HepG2 (cell line): ENCODE measurements around the gene JMJD6. TPM values are rescaled to one million over a fixed set of nuclear protein-coding genes. Genes with fewer than 3 reads are reported as not detected.

Experiments used
- ATAC-seq: fragments of 200-7000 bp; cut with Tn5 transposase; 3 replicates; pipeline ENCODE4 v1.9.1; 2020; ENCODE audit warnings: mild to moderate bottlenecking, moderate library complexity
- BruUV-seq: library from RNA; stranded (reverse); fragments of 400-500 nt; replicated peaks from 2 replicates; lab custom pipeline; 2021; lab: Mats Ljungman, UMichigan
- CTCF ChIA-PET: fragments of 300-600 bp; formaldehyde crosslinking; extraction: SDS; loops from one replicate; lab custom pipeline; 2021; ENCODE audit warnings: low total read pairs, inconsistent platforms, low intra/inter-chr PET ratio; lab: Yijun Ruan, JAX
- POLR2A ChIA-PET: fragments of 350-600 bp; sonication (Branson Sonifier 250); formaldehyde crosslinking; loops from one replicate; lab custom pipeline; 2020; ENCODE audit warnings: antibody characterized with exemption, inconsistent platforms; lab: Yijun Ruan, JAX
- DNase-seq: peaks from one replicate; pipeline ENCODE4 v3.0.0-alpha.2; 2015; ENCODE audit warnings: low spot score
- FAIRE-seq: peaks from 3 replicates; lab custom pipeline; 2011; peaks lifted over from hg19 to GRCh38; lab: Jason Lieb, UNC
- H2AFZ ChIP-seq: one replicate; pipeline ENCODE4 v1.6.1; 2011; ENCODE audit warnings: low read length, inconsistent platforms
- H3K27ac ChIP-seq: fragments of 300-600 bp; 3 replicates; pipeline ENCODE4 v1.8.0; 2011; ENCODE audit warnings: mixed run types, mild to moderate bottlenecking, mixed read lengths, low read length, inconsistent platforms; ENCODE audit not compliant: insufficient read depth; ENCODE audit errors: extremely low read length
- H3K27me3 ChIP-seq, 2 experiments: fragments of 200-600 bp in 1 of 2; 2 replicates in 1 of 2; 3 replicates in 1 of 2; pipeline versions ENCODE4 v1.6.0 to v1.8.0; 2011; ENCODE audit warnings: low read length in 2 of 2, mild to moderate bottlenecking in 2 of 2, moderate library complexity in 2 of 2, inconsistent platforms in 1 of 2; ENCODE audit not compliant: insufficient read depth in 2 of 2, control insufficient read depth in 1 of 2
- H3K36me3 ChIP-seq, 2 experiments: fragments of 200-600 bp in 1 of 2; replicated peaks in 1 of 2; 2 replicates in 1 of 2; 3 replicates in 1 of 2; pipeline versions ENCODE4 v1.5.1 to v1.8.0; 2011; ENCODE audit warnings: low read length in 2 of 2, inconsistent platforms in 1 of 2; ENCODE audit not compliant: insufficient read depth in 2 of 2, control insufficient read depth in 1 of 2
- H3K4me1 ChIP-seq: 2 replicates; pipeline ENCODE4 v1.5.1; 2012; ENCODE audit warnings: low read length, inconsistent platforms; ENCODE audit not compliant: insufficient read depth
- H3K4me2 ChIP-seq: 2 replicates; pipeline ENCODE4 v1.6.0; 2011; ENCODE audit warnings: low read depth, low read length, inconsistent platforms
- H3K4me3 ChIP-seq, 3 experiments: fragments of 200-600 bp in 1 of 3; sonication (generic), shearing (Covaris generic) in 1 of 3; replicated peaks in 1 of 3; 2 replicates each; pipeline ENCODE4 v1.5.1; 2011 to 2016; ENCODE audit warnings: low read length in 3 of 3, inconsistent platforms in 2 of 3, low read depth in 2 of 3, mild to moderate bottlenecking in 2 of 3, control low read depth in 1 of 3, mixed read lengths in 1 of 3; ENCODE audit not compliant: insufficient read depth in 1 of 3
- H3K79me2 ChIP-seq: one replicate; pipeline ENCODE4 v1.6.1; 2011; ENCODE audit warnings: low read length, inconsistent platforms; ENCODE audit not compliant: insufficient read depth
- H3K9ac ChIP-seq: 2 replicates; pipeline ENCODE4 v1.6.0; 2011; ENCODE audit warnings: mild to moderate bottlenecking, low read depth, low read length, inconsistent platforms; ENCODE audit not compliant: insufficient read depth
- H3K9me3 ChIP-seq: 2 replicates; pipeline ENCODE4 v1.5.1; 2012; ENCODE audit warnings: mild to moderate bottlenecking, low read length
- H4K20me1 ChIP-seq: 2 replicates; pipeline ENCODE4 v1.6.0; 2011; ENCODE audit warnings: inconsistent platforms, mild to moderate bottlenecking, low read length, moderate library complexity; ENCODE audit not compliant: insufficient read depth
- AHDC1 ChIP-seq: sonication (generic); formaldehyde crosslinking; IDR thresholded peaks from 2 replicates; pipeline ENCODE4 v1.5.1; 2020; ENCODE audit warnings: mild to moderate bottlenecking, missing genetic modification reagents, borderline replicate concordance
- AKNA ChIP-seq: sonication (generic); formaldehyde crosslinking; IDR thresholded peaks from 2 replicates; pipeline ENCODE4 v1.4.0; 2020; ENCODE audit warnings: missing genetic modification reagents, borderline replicate concordance
- ARID2 ChIP-seq: sonication (generic); formaldehyde crosslinking; IDR thresholded peaks from 2 replicates; pipeline ENCODE4 v1.8.1; 2022; ENCODE audit warnings: mild to moderate bottlenecking, missing genetic modification reagents, borderline replicate concordance
- ATF4 ChIP-seq, 2 experiments: fragments of 450-650 bp in 1 of 2; sonication (generic) in 1 of 2; formaldehyde crosslinking; IDR thresholded peaks; 2 replicates each; pipeline versions ENCODE4 v1.5.0 to v1.8.0; 2020 to 2022; ENCODE audit warnings: mild to moderate bottlenecking in 1 of 2, missing genetic modification reagents in 1 of 2
- CERS6 ChIP-seq: sonication (generic); formaldehyde crosslinking; IDR thresholded peaks from 2 replicates; pipeline ENCODE4 v1.5.0; 2020; ENCODE audit warnings: missing genetic modification reagents
- U2AF2 ChIP-seq: fragments of 200-400 bp; formaldehyde crosslinking; IDR thresholded peaks from 2 replicates; pipeline ENCODE4 v1.6.1; 2017; ENCODE audit warnings: low read depth, mild to moderate bottlenecking, low read length
- XRCC5 ChIP-seq: fragments of 200-400 bp; formaldehyde crosslinking; optimal IDR thresholded peaks from 2 replicates; pipeline ENCODE3; 2017; ENCODE audit warnings: mild to moderate bottlenecking, low read length
- ZNF33A ChIP-seq: sonication (generic); formaldehyde crosslinking; IDR thresholded peaks from 2 replicates; pipeline ENCODE4 v1.5.1; 2020; ENCODE audit warnings: missing genetic modification reagents, mild to moderate bottlenecking, moderate library complexity, borderline replicate concordance
- WGBS: methylation state at CpG from one replicate; pipeline ENCODE4 v1.1.6; 2017; ENCODE audit warnings: low lambda C conversion rate; 5-methylcytosine and 5-hydroxymethylcytosine counted together
- in situ Hi-C: cut with HindIII; loops from 2 replicates; pipeline ENCODE4 v1.10.0; 2017; ENCODE audit warnings: low pct_unique_long_range_greater_than_20kb; ENCODE audit not compliant: extremely low pct_ligation_motif_present
- intact Hi-C: fragments of 100-400 bp; cut with micrococcal nuclease; formaldehyde crosslinking; loops from one replicate; pipeline ENCODE4 v1.10.0; 2022; ENCODE audit not compliant: unreplicated experiment
- polyA plus RNA-seq, 8 experiments: library from polyadenylated mRNA; depleted of rRNA in 3 of 8; stranded (reverse) in 7 of 8; unstranded in 1 of 8; fragments of >200 nt; fragmentation: Illumina TruSeq in 4 of 8; extraction: Trizol in 4 of 8; gene quantifications; 2 replicates each; pipeline versions ENCODE4 v1.2.1 to v1.2.3, GENCODE V29; 2011 to 2016; ENCODE audit warnings: low read depth in 4 of 8, missing spikeins in 1 of 8, mixed read lengths in 1 of 8; ENCODE audit not compliant: insufficient read depth in 1 of 8
- total RNA-seq, 5 experiments: library from RNA; depleted of rRNA; stranded (reverse); fragments of >200 nt; fragmentation: Illumina TruSeq; extraction: Trizol; gene quantifications; 2 replicates each; pipeline ENCODE4 v1.2.3, GENCODE V29; 2016; ENCODE audit warnings: low read depth in 1 of 5

The JMJD6 gene
- total and polyA plus RNA-seq, 2 of the 13 experiments (the other 11 are each of a cell fraction or from before 2014, with no cell fraction given) = 33.6 to 41.0 TPM

- in situ Hi-C loops (no loop called here), intact Hi-C loops (no loop called here)
- Histone ChIP-seq H4K20me1 (peaks cover 34% of the 10 kb centered on the region), H3K9ac (peak within 1 kb of the TSS; percentile 100), H3K9me3 (no peaks in the 10 kb centered on the region), H3K36me3 (peaks cover 11 to 40% of the 10 kb centered on the region in 2 experiments), H2AFZ (no peak within 1 kb of the TSS), H3K4me1 (peaks cover 44% of the 10 kb centered on the region), H3K27ac (peak within 1 kb of the TSS; percentile 97), H3K4me3 (peak within 1 kb of the TSS; percentile 93 to 100 (median 100)), H3K4me2 (peak within 1 kb of the TSS; percentile 88), H3K27me3 (peaks cover 0 to 3% of the 10 kb centered on the region in 2 experiments; a peak in 1 of 5 replicates), H3K79me2 (peaks cover 58% of the 10 kb centered on the region)
- FAIRE-seq (no peak), ATAC-seq (peak; percentile 86), DNase-seq (peak; percentile 90)
- BruUV-seq = no TSS peak
- CTCF ChIA-PET = no interaction called here
- POLR2A ChIA-PET = interaction anchor here (0.6 to 4.1 kb wide), 13 partner anchors 8 to 1865 kb away, joined by 3 to 71 read pairs (median 7); partner anchors contain the start of genes JMJD6, METTL23, MXRA7 and SEC14L1
- under 1% methylated on average over 41 of the region's 57 CpGs for WGBS
- peak in 1 of 2 experiments; percentile 55; a peak in 2 of 4 replicates for TF ChIP-seq ATF4 (CRISPR knock-in tag; IDR thresholded peaks at IDR 0.05)
- TF ChIP-seq ZNF33A (CRISPR knock-in tag) = no peak
- 0 out of 2 replicates have a peak, but pooled peaks have one; percentile 19 for TF ChIP-seq U2AF2
- TF ChIP-seq AHDC1 (CRISPR knock-in tag) = 0 out of 2 replicates have a peak, but pooled peaks have one; percentile 23
- no peak for TF ChIP-seq CERS6 (CRISPR knock-in tag)
- TF ChIP-seq AKNA (CRISPR knock-in tag) = no peak
- TF ChIP-seq XRCC5 = no peak
- no peak for TF ChIP-seq ARID2 (CRISPR knock-in tag)
Observed at GRCh38 chr17:76737676-76738467, 11.5 kb upstream of the JMJD6 start, which contains the start of gene MFSD11. MFSD11 (plus strand) TSS chr17:76738119; CDS start chr17:76738353, 234 bp downstream.
